Right lobe of liver (tissue), 4 donors: ENCODE measurements around the gene SLC25A47.

ENCODE experiments used
- POLR2A ChIP-seq: fragments of 450-650 bp; IDR thresholded peaks from one replicate; pipeline ENCODE4 v1.6.1; 2017; ENCODE audit warnings: antibody characterized with exemption, mild to moderate bottlenecking
- TF ChIP-seq, protein P1 (sequence below), 4 donors: fragments of 200-600 bp in 3 of 4; fragments of 450-650 bp in 1 of 4; IDR thresholded peaks; one replicate each; pipeline versions ENCODE4 v1.5.1 to v1.8.0; 2016 to 2022; ENCODE audit warnings: antibody characterized with exemption in 4 of 4, mild to moderate bottlenecking in 2 of 4
- donor health status: DM: no; HTN: no; CAD: no.
- donor health status: DM: no; HTN: no; CAD: no.
- donor health status: DM: no; HTN: yes; CAD: no.

DNA sequence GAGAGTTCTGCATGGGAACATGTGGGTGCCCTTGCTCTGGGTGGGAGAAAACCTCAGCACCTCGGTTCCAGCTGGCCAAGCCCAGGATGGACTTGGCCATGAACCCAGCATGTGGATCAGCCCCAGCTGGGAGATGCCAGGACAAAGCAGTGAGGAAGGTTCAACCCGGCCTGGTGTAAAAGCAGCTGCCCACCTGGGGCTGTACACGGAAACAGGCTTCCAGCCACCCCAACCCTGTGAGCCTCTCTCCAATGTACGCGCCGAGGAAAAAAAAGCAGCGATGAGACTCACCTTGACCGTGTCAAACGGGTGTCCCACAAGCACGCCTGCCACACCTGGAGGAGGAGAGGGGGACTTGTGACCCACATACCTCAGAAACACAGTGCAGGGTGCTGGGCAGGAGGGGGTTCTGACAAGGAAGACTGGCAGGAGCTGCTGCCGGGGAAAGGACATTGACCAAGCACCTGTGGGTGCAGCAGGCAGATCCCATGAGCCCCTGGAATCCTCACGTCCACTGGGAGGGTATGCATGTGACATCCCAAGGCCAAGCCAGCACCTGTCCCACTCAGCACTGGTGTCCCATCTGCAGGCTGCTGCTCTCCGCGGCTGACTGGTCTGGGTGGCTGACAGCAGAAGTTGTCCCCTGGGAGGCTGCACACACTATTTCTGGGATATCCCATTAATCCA is 24.4 kb upstream of the SLC25A47 start:
- TF ChIP-seq, protein P1, sequence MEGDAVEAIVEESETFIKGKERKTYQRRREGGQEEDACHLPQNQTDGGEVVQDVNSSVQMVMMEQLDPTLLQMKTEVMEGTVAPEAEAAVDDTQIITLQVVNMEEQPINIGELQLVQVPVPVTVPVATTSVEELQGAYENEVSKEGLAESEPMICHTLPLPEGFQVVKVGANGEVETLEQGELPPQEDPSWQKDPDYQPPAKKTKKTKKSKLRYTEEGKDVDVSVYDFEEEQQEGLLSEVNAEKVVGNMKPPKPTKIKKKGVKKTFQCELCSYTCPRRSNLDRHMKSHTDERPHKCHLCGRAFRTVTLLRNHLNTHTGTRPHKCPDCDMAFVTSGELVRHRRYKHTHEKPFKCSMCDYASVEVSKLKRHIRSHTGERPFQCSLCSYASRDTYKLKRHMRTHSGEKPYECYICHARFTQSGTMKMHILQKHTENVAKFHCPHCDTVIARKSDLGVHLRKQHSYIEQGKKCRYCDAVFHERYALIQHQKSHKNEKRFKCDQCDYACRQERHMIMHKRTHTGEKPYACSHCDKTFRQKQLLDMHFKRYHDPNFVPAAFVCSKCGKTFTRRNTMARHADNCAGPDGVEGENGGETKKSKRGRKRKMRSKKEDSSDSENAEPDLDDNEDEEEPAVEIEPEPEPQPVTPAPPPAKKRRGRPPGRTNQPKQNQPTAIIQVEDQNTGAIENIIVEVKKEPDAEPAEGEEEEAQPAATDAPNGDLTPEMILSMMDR (IDR thresholded peaks at IDR 0.05): no peak
- TF ChIP-seq POLR2A: no peak
